GM23338 (cell line): ENCODE measurements around the gene TNIP1. TPM values are rescaled to one million over a fixed set of nuclear protein-coding genes. Genes with fewer than 3 reads are reported as not detected.

ENCODE experiments used
- ATAC-seq: fragments of 200-7000 bp; cut with Tn5 transposase; 3 replicates; pipeline ENCODE4 v1.9.1; 2020
- DNase-seq: peaks from one replicate; pipeline ENCODE4 v3.0.0-alpha.2; 2015; ENCODE audit warnings: low spot score
- H2AFZ ChIP-seq: fragments of 200-600 bp; sonication (generic); 2 replicates; pipeline ENCODE4 v1.8.0; 2016; ENCODE audit warnings: antibody characterized with exemption, mild to moderate bottlenecking, moderate library complexity
- H3F3A ChIP-seq: fragments of 200-600 bp; sonication (generic); replicated peaks from 2 replicates; pipeline ENCODE4 v1.8.0; 2017; ENCODE audit warnings: antibody characterized with exemption, mixed run types, low read depth
- H3K27ac ChIP-seq: fragments of 200-600 bp; sonication (generic); 2 replicates; pipeline ENCODE4 v1.6.1; 2016; ENCODE audit warnings: low read depth
- H3K27me3 ChIP-seq: fragments of 200-600 bp; sonication (generic); 2 replicates; pipeline ENCODE4 v1.8.0; 2016; ENCODE audit warnings: mild to moderate bottlenecking, mixed run types, moderate library complexity; ENCODE audit not compliant: insufficient read depth
- H3K36me3 ChIP-seq: fragments of 200-600 bp; sonication (generic); 2 replicates; pipeline ENCODE4 v1.8.0; 2016; ENCODE audit warnings: mild to moderate bottlenecking; ENCODE audit not compliant: insufficient read depth
- H3K4me1 ChIP-seq: fragments of 200-600 bp; sonication (generic); 2 replicates; pipeline ENCODE4 v1.8.0; 2016; ENCODE audit warnings: mild to moderate bottlenecking, moderate library complexity; ENCODE audit not compliant: insufficient read depth
- H3K4me2 ChIP-seq: fragments of 200-600 bp; sonication (generic); 2 replicates; pipeline ENCODE4 v1.7.1; 2017; ENCODE audit warnings: mixed run types
- H3K4me3 ChIP-seq: fragments of 200-600 bp; sonication (generic); 2 replicates; pipeline ENCODE4 v1.6.1; 2016; ENCODE audit warnings: mixed run types
- H3K79me2 ChIP-seq: fragments of 200-600 bp; sonication (generic); replicated peaks from 2 replicates; pipeline ENCODE4 v1.8.0; 2017; ENCODE audit warnings: mild to moderate bottlenecking; ENCODE audit not compliant: insufficient read depth
- H3K9me2 ChIP-seq: fragments of 200-600 bp; sonication (generic); 2 replicates; pipeline ENCODE4 v1.8.0; 2017; ENCODE audit not compliant: insufficient read depth
- H4K20me1 ChIP-seq: fragments of 200-600 bp; sonication (generic); replicated peaks from 2 replicates; pipeline ENCODE4 v1.8.0; 2017; ENCODE audit warnings: mild to moderate bottlenecking; ENCODE audit not compliant: insufficient read depth
- H3K27ac Mint-ChIP-seq: 2 replicates; pipeline ENCODE4 v1.8.0; 2020; ENCODE audit warnings: inconsistent platforms, mild to moderate bottlenecking, moderate library complexity, mixed read lengths
- H3K27me3 Mint-ChIP-seq: 3 replicates; pipeline ENCODE4 v1.8.0; 2022; ENCODE audit warnings: low read depth, mild to moderate bottlenecking, moderate library complexity, mixed read lengths, inconsistent platforms; ENCODE audit not compliant: insufficient read depth, poor library complexity
- H3K36me3 Mint-ChIP-seq: 3 replicates; pipeline ENCODE4 v1.8.0; 2021; ENCODE audit warnings: low read depth, mild to moderate bottlenecking, inconsistent platforms, moderate library complexity, mixed read lengths
- H3K4me1 Mint-ChIP-seq: 3 replicates; pipeline ENCODE4 v1.8.0; 2020; ENCODE audit warnings: mild to moderate bottlenecking, inconsistent platforms, mixed read lengths
- H3K4me3 Mint-ChIP-seq: 3 replicates; pipeline ENCODE4 v1.8.0; 2021; ENCODE audit warnings: moderate library complexity, mild to moderate bottlenecking, inconsistent platforms, mixed read lengths
- H3K9me3 Mint-ChIP-seq: 3 replicates; pipeline ENCODE4 v1.8.0; 2020; ENCODE audit warnings: moderate library complexity, mild to moderate bottlenecking, inconsistent platforms, mixed read lengths
- CREB1 ChIP-seq: fragments of 250-450 bp; sonication (Bioruptor Pico); IDR thresholded peaks from 2 replicates; pipeline ENCODE4 v1.5.0; 2020; ENCODE audit warnings: low read depth, mild to moderate bottlenecking, moderate library complexity
- CTCF ChIP-seq, 2 experiments: fragments of 200-600 bp in 1 of 2; sonication (generic) in 1 of 2; conservative IDR thresholded peaks; 2 replicates each; pipeline versions ENCODE4 v1.5.1 to v1.6.1; 2016 to 2017; ENCODE audit warnings: antibody characterized with exemption in 2 of 2, low read depth in 2 of 2, mild to moderate bottlenecking in 2 of 2, moderate library complexity in 1 of 2
- ETS1 ChIP-seq: IDR thresholded peaks from 2 replicates; pipeline ENCODE4 v1.6.1; 2016; ENCODE audit warnings: antibody characterized with exemption
- EZH2 ChIP-seq: fragments of 200-600 bp; sonication (generic); IDR thresholded peaks from one replicate; pipeline ENCODE4 v1.8.0; 2017; ENCODE audit warnings: antibody characterized with exemption, mild to moderate bottlenecking, low read depth; ENCODE audit not compliant: unreplicated experiment
- JUNB ChIP-seq: IDR thresholded peaks from one replicate; pipeline ENCODE4 v1.6.1; 2016; ENCODE audit warnings: antibody characterized with exemption; ENCODE audit not compliant: unreplicated experiment
- POLR2AphosphoS5 ChIP-seq: IDR thresholded peaks from 2 replicates; pipeline ENCODE4 v1.6.1; 2016; ENCODE audit warnings: antibody characterized with exemption, low read depth
- REST ChIP-seq: IDR thresholded peaks from one replicate; pipeline ENCODE4 v1.6.1; 2018; ENCODE audit warnings: antibody characterized with exemption; ENCODE audit not compliant: unreplicated experiment
- STAT1 ChIP-seq: IDR thresholded peaks from one replicate; pipeline ENCODE4 v1.6.1; 2016; ENCODE audit warnings: antibody characterized with exemption; ENCODE audit not compliant: unreplicated experiment
- ZNF114 ChIP-seq: fragments of 250-450 bp; sonication (Bioruptor Pico); IDR thresholded peaks from 2 replicates; pipeline ENCODE4 v1.5.0; 2020; ENCODE audit warnings: mild to moderate bottlenecking, moderate library complexity
- ZNF462 ChIP-seq: fragments of 250-450 bp; sonication (Bioruptor Pico); IDR thresholded peaks from 2 replicates; pipeline ENCODE4 v1.5.0; 2020; ENCODE audit warnings: mild to moderate bottlenecking, moderate library complexity
- polyA plus RNA-seq: library from polyadenylated mRNA; unstranded; fragments of >200 nt; fragmentation: Nextera tagmentation; extraction: Ambion mirVana; gene quantifications from 2 replicates; pipeline ENCODE4 v1.2.1, GENCODE V29; 2016
- total RNA-seq: library from RNA; depleted of rRNA; stranded (reverse); fragments of >200 nt; shearing (Covaris generic); gene quantifications from 2 replicates; pipeline ENCODE4 v1.2.3, GENCODE V29; 2014

The TNIP1 gene
- total and polyA plus RNA-seq, 2 experiments from 2014 or later = 10.3 to 29.6 TPM

- TF ChIP-seq CTCF (conservative IDR thresholded peaks at IDR 0.05; ENCODE audit: low read depth in 2 of 2) (no peak), EZH2 (no peak), POLR2AphosphoS5 (no peak), JUNB (no peak), REST (no peak), ZNF114 (no peak), ETS1 (no peak), STAT1 (no peak), CREB1 (CRISPR knock-in tag) (no peak)
Measured at GRCh38 chr5:151001436-151001835, 79.4 kb downstream of the TNIP1 start (continued).

GRCh38 chr5:150999704-151000442 lies 81.0 kb downstream of the TNIP1 start:
- Mint-ChIP-seq H3K27me3 (peaks cover 9% of the 10 kb centered on the region), H3K4me3 (no peak overlapping the region), H3K9me3 (peaks cover 12% of the 10 kb centered on the region; the same call in 2 of the 3 replicates), H3K36me3 (no peaks in the 10 kb centered on the region), H3K4me1 (peaks cover 6% of the 10 kb centered on the region), H3K27ac (no peak overlapping the region)
- DNase-seq (no peak), ATAC-seq (no peak)
- H3K4me2 ChIP-seq = no peak overlapping the region
- no peaks in the 10 kb centered on the region for H3F3A ChIP-seq
- H4K20me1 ChIP-seq = no peaks in the 10 kb centered on the region
- no peaks in the 10 kb centered on the region for H3K27me3 ChIP-seq
- no peak overlapping the region for H3K4me3 ChIP-seq
- H2AFZ ChIP-seq = no peak overlapping the region; the same call in 1 of the 2 replicates
- H3K9me2 ChIP-seq = no peaks in the 10 kb centered on the region
- H3K79me2 ChIP-seq = no peaks in the 10 kb centered on the region
- no peaks in the 10 kb centered on the region; the same call in 1 of the 2 replicates for H3K4me1 ChIP-seq
- H3K36me3 ChIP-seq = no peaks in the 10 kb centered on the region
- no peak overlapping the region for H3K27ac ChIP-seq
- TF ChIP-seq ZNF462 = no peak
- TF ChIP-seq STAT1 = no peak
- TF ChIP-seq JUNB = no peak
